Psoas muscle (tissue), 8 donors: ENCODE data around the gene KLC4. TPM values are rescaled to one million over a fixed set of nuclear protein-coding genes. Genes with fewer than 3 reads are reported as not detected.

ENCODE experiments used
- ATAC-seq, 4 donors: fragments of 200-7000 bp; cut with Tn5 transposase; one replicate each; pipeline ENCODE4 v1.9.1; 2020; ENCODE audit warnings: moderate library complexity in 3 of 4, mild to moderate bottlenecking in 2 of 4
- DNase-seq, 2 donors: peaks; one replicate each; pipeline ENCODE4 v3.0.0-alpha.2; 2020
- H3K27ac ChIP-seq: fragments of 200-600 bp; one replicate; pipeline ENCODE4 v1.8.0; 2022
- H3K27me3 ChIP-seq, 3 donors: fragments of 200-600 bp in 1 of 3; one replicate each; pipeline versions ENCODE4 v1.6.1 to v1.8.0; 2013 to 2022; ENCODE audit warnings: low read length in 2 of 3, mild to moderate bottlenecking in 2 of 3, moderate library complexity in 1 of 3; ENCODE audit not compliant: insufficient read depth in 3 of 3
- H3K36me3 ChIP-seq, 2 donors: fragments of 200-600 bp in 1 of 2; one replicate each; pipeline versions ENCODE4 v1.6.1 to v1.8.0; 2013 to 2022; ENCODE audit warnings: low read depth in 1 of 2, mild to moderate bottlenecking in 1 of 2, moderate library complexity in 1 of 2; ENCODE audit not compliant: insufficient read depth in 1 of 2
- H3K4me1 ChIP-seq: fragments of 200-600 bp; one replicate; pipeline ENCODE4 v1.8.0; 2022
- H3K4me3 ChIP-seq: fragments of 200-600 bp; one replicate; pipeline ENCODE4 v1.8.0; 2022; ENCODE audit warnings: mild to moderate bottlenecking
- H3K9me3 ChIP-seq: fragments of 200-600 bp; one replicate; pipeline ENCODE4 v1.8.0; 2022
- CTCF ChIP-seq: fragments of 200-600 bp; IDR thresholded peaks from one replicate; pipeline ENCODE4 v1.8.0; 2022; ENCODE audit warnings: antibody characterized with exemption
- WGBS, 3 donors: extraction: QIAGEN DNeasy Blood & Tissue Kit; methylation state at CpG; one replicate each; pipeline versions ENCODE4 v1.1.6 to v1.1.7; 2013; 5-methylcytosine and 5-hydroxymethylcytosine counted together
- intact Hi-C, 2 donors: fragments of 100-400 bp; cut with DNase I; formaldehyde crosslinking; loops; one replicate each; pipeline versions ENCODE4 v1.11.0 to v1.14.2; 2022
- polyA plus RNA-seq, 3 donors: library from polyadenylated mRNA; stranded (reverse); fragments of 200-250 nt; gene quantifications; one replicate each; pipeline ENCODE4 v1.2.3, GENCODE V29; 2013
- total RNA-seq, 4 donors: library from RNA; stranded (reverse); fragmentation: NEBNext Ultra II Directional in 2 of 4; extraction: Animal tissue kit (Norgen Biotek cat#: 25700) in 2 of 4; gene quantifications; one replicate each; pipeline versions ENCODE4 v1.2.1 to v1.2.4, GENCODE V29; 2021 to 2023
- donor health status: healthy with polysubstance abuse.
- donor health status: DM: no; HTN: no; CAD: no; lungs with moderate emphysema.
- donor health status: Bipolar disorder and iron deficiency.
- donor health status: healthy.
- donor health status: DM: yes; HTN: yes; CAD: no.
- donor health status: DM: no; HTN: no; CAD: no.
- donor health status: DM: no; HTN: no; CAD: no.
- donor health status: DM: yes; HTN: yes; CAD: no.

The KLC4 gene
- total and polyA plus RNA-seq, 7 donors = 12.2 to 20.9 (median 14.9) TPM

GRCh38 chr6:43019152-43019551 lies 40.3 kb upstream of the KLC4 start:
- no peaks in the 10 kb centered on the region for H3K9me3 ChIP-seq
- H3K27ac ChIP-seq = peak overlapping the region; percentile 95
- ATAC-seq (no peak), DNase-seq (no peak)
- 28 to 42% (median 32%) methylated on average over 2 of the region's 2 CpGs for WGBS, 3 donors
- H3K27me3 ChIP-seq = no peaks in the 10 kb centered on the region
- H3K36me3 ChIP-seq = peaks cover 0 to 32% of the 10 kb centered on the region in 2 donors
- intact Hi-C loops = loop anchor here in 1 of 2 donors (5.0 kb wide), 1 partner anchor 33 kb away; the partner anchor contains the start of gene CUL7
- H3K4me1 ChIP-seq = peaks cover 84% of the 10 kb centered on the region
- H3K4me3 ChIP-seq = no peak overlapping the region
- TF ChIP-seq CTCF = no peak

DNA sequence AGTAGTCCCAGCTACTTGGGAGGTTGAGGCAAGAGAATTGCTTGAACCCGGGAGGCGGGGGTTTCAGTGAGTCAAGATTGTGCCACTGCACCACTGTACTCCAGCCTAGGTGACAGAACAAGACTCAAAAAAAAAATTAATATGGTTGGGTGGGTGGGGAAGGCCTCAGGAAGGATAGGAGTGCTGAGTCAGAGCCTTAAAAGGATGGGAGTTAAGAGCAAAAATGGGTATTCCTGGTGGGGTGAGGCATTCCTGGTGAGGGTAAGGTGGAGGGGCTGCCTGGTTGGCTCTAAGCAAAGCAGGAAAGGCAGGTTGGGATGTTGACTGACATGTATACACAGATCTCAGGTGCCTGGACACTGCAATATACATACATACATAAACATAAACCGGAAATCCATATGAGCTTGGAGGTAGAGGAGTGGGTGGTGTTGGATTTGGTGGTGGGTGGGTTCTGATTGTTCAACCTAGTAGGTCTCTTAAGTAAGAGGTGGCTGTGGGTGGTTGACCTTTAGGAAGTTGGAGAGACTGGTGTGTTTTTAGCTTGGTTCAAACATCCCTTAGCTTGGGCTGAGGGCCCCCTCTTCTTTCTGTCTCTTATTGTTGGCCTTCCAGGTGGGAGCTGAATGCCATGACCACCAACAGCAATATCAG lies 39.3 kb upstream of the KLC4 start:
- 89 to 98% (median 93%) methylated on average over 3 of the region's 3 CpGs for WGBS, 3 donors
- H3K36me3 ChIP-seq = peaks cover 3 to 43% of the 10 kb centered on the region in 2 donors
- H3K4me1 ChIP-seq = peaks cover 84% of the 10 kb centered on the region
- ATAC-seq = no peak
- DNase-seq = no peak
- H3K27me3 ChIP-seq = no peaks in the 10 kb centered on the region
- H3K9me3 ChIP-seq = no peaks in the 10 kb centered on the region
- no peak for TF ChIP-seq CTCF
- peak overlapping the region; percentile 95 for H3K27ac ChIP-seq
- intact Hi-C loops = no loop called here
- H3K4me3 ChIP-seq = no peak overlapping the region

- intact Hi-C loops = no loop called here
- peaks cover 5 to 49% of the 10 kb centered on the region in 2 donors for H3K36me3 ChIP-seq
Measured at GRCh38 chr6:43020847-43021246, 38.6 kb upstream of the KLC4 start.

GRCh38 chr6:43021270-43022047 lies 38.0 kb upstream of the KLC4 start, which contains the start of gene RRP36:
Gene RRP36 (plus strand): TSS chr6:43021623. CDS start chr6:43021655, 32 bp downstream.
- Histone ChIP-seq H3K27me3 (no peaks in the 10 kb centered on the region), H3K9me3 (no peaks in the 10 kb centered on the region), H3K4me1 (peaks cover 78% of the 10 kb centered on the region), H3K36me3 (peaks cover 5 to 56% of the 10 kb centered on the region in 2 donors), H3K4me3 (peak within 1 kb of the TSS; percentile 97), H3K27ac (peak within 1 kb of the TSS; percentile 95)
- DNase-seq = peak; percentile 90 to 94
- TF ChIP-seq CTCF = no peak
- 0 to 1% (median 0%) methylated on average over 49 to 56 of the region's 56 CpGs for WGBS, 3 donors
- intact Hi-C loops = no loop called here
- peak; percentile 83 to 87 (median 84) for ATAC-seq

More at GRCh38 chr6:43020847-43021246, 38.6 kb upstream of the KLC4 start:
- H3K27me3 ChIP-seq = no peaks in the 10 kb centered on the region
- DNase-seq (peak in 1 of 2 donors; percentile 56), ATAC-seq (peak in 3 of 4 donors; percentile 1 to 8 (median 6))
- TF ChIP-seq CTCF = no peak
- H3K9me3 ChIP-seq = no peaks in the 10 kb centered on the region
- WGBS, 3 donors = 34 to 43% (median 40%) methylated on average over 5 of the region's 5 CpGs
- peaks cover 78% of the 10 kb centered on the region for H3K4me1 ChIP-seq
- H3K27ac ChIP-seq = peak overlapping the region; percentile 95
- peak overlapping the region; percentile 97 for H3K4me3 ChIP-seq
